NCI-H2196 treated with DMSO at 0.1 percent for 48 hours (cell line): Measurements from ENCODE around the gene MED20.

Experiments
- DNase-seq: peaks from one replicate; lab custom pipeline; 2025; ENCODE audit not compliant: unreplicated experiment; lab: John Stamatoyannopoulos, UW

MED20 gene

DNA sequence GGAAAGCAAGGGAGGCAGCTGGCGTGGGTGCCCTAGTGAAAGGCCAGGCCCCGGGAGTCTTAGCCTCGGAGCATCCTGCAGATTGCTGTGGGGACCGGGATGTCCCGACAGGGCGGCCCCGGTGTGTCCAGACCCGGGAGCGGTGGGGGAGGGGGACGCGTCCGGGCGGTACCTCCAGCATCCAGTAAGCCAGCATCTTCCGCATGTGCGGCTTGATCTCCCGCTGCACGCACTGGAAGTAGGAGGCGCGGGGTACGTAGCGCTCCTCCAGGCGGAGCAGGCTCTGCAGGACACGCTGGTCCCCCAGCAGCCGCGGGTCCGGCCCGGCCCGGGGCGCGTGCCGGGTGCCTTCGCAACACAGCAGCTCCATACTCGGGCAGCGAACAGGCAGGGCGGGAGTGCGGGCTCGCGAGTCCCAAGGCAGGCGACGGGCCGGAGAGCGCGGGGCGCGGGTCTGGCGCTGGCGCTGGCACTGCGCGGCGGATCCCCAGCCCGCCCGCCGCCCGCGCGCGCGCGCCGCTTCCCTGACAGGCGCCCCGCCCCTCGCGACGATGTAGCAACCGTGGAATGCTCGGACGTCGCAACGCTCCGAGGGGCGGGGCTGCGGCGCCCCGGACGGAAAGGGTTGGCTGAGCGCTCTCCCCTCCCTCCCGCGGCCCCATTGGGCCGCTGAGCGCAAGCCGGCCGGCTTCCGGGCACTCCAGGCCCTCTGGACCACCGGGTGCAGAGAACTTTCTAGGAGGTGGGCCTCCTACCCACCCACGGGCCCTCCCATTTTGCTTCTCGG, 20.5 kb upstream of the MED20 start, which contains the start of gene CCND3:
Gene CCND3 (minus strand): TSS at position 529 of the 787 bp plus-strand sequence. CDS start 159 bp downstream, at position 370.
- peak; percentile 89 for DNase-seq

DNA sequence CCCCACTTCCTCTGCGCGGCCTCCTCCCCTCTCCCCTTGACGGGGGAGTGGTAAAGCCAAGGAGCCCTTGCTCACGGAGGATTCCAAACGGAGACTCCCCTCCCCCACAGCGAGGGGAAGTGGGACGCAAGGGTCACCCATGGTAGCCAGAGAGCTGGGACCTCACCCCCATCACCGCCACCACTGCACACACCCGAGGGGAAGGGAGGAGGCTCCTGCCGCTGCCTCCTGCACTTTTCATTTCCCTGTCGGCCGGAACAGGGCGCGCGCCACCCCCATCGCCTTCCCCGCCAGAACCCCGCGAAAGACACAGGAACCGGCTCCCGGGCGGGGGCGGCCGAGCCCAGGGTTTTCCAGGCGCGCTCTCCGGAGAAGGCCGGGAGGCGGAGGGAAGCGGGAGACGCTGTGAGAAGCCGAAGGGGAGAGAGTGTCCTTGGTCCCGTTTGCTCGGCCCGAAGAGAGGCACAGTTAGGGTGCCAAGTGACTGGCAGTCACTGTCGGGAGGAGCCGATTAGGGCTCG, 19.9 kb upstream of the MED20 start:
- no peak for DNase-seq

DNA sequence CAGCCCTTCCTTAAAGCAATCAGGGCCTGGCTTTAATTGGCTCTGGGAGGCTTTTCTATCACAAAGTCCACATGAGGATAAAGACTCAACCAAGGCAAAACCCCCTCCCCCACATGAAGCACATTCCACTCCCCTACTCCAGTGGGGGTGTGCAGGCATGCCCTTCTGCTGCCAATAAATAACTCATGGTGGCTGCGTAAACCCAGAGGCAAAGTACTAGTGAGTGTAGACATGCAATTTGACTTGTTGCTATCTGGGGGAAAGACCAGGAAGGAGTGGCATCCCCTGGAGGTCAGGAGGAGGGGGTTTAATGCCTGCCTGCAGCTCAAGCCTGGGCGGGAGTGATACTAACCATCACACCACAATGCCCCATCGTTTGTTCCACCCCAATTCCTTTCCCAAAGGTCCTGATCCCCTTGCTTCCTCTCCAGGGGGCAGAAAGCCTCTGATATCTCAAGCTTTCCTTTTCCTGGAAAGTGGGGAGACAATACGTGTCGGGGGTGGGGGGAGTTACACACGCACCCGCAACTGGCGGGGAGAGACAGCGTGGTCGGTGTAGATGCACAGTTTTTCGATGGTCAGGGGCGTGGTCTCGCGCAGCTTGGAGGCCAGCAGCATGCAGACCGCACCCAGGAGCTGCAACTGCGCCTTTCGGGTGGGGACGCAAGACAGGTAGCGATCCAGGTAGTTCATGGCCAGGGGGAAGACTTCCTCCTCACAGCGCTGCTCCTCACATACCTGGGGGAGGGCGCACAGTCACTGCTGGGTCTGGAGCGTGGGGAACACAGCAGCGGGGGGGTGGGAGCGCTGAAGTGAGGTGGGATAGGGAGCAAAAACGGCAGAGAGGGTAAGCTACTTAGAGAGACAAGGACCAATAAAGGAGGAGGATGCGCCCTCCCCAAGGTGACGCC, 19.2 kb upstream of the MED20 start:
- DNase-seq, result no peak

DNA sequence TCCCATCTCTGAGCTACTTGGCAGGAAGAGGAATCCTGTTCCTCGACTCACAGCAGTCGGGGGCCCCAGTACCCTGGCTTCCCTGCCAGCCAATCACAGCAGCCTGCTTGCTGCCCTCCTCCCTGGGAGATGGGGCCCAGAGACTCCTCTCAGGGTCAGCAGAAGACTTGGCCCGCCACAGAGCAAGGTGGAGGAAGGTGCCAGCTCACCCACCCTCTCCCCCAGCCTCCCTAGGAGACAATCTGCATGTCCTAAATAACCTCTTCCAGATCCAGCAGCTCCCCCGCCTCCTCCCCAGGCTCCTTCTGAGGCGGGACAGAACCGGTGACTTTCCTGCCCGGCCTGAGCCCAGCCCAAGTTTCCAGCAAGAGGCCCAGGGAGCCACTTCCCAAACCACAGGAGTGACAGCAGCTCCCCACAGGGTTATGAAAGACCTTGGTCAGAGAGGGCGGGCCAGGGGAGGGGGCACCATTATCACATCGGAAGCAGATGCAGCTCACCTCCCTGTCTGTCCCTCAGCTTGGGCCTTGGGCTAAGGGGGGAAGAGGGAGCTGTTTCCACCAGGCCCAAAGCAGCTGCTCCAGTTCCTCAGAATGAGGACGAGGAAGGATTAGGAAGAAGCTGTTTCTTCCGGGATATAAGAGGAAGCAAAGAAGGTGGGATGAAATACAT, 18.4 kb upstream of the MED20 start:
- no peak for DNase-seq

DNA sequence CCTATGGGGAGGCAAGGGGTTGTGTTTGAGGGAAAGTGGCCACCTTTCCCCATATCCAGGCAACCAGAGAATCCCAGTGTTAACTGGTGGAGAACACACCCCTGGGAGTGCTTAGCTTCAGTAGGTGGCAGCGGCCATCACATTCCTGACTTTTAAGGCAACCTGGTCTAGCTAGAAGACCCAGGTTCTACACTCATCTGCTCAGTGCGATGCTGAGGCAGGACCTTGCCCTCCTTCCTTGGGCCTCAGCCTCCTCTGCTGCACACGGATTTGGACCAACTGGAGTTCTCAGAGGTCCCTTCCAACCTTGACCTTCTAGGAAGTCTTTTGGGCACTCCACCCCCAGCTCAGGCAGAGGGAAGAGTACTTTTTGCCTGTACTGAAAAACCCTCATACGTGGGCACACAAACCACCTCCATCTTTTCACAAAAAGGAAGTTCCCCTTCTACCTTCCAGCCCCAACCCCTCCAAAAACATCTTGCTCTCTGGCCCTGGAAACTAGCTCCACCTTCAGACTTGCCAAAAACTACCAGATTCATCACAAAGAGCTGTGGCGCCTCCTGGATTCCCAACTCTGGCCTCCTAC, 17.7 kb upstream of the MED20 start:
- DNase-seq, result no peak

DNA sequence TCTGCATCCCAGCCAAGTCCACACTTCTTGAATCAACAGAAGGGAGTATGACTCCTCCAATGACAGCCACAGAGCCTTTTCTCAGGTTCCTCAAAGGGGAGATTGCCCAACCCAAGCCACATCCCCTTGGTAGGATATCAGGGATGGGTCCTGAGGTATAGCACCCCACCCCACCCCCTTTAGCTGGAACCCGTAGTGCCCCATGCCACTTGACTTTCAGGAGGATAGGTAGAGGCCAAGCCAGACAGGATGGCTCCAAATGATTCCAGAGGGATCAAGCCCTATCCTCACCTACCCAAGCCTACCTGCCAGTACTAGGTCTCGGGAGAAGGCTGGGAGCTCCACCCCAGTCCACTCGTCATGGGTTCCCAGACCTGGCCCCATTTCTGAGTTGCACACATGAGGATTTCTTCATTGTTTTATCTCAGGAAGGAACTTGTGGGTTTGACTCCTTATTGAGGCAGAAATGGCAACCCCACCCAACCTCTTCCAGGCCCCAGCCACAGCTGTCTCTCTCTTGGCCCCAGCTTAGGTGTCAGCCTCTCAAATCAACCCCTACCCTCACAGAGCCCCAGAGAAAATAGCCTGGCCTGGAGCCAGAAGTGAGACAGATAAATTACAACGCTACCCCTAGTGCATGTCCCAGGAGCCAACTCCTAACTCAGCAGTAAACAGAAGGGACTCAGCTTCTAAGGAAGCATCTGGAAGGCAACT, 17.1 kb upstream of the MED20 start:
- DNase-seq, result no peak

DNA sequence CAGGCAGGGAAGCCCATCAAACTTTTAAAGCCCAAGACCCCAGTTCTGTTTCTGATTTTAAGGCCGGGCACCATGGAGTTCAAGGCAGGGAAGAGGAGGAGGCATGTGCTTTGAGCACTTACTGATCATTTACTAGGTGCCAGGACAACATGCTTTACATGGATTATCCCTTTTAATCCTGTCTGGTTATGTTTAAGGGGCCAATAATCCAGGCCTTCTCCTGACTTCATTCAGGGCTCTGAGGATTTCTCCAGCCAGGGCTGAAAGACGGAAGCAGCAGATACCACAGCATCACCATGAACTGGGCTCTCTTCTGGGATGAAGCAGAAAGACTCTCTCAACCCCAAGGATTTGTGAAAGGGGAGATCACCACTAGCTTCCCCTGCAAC, 16.5 kb upstream of the MED20 start:
- no peak for DNase-seq

DNA sequence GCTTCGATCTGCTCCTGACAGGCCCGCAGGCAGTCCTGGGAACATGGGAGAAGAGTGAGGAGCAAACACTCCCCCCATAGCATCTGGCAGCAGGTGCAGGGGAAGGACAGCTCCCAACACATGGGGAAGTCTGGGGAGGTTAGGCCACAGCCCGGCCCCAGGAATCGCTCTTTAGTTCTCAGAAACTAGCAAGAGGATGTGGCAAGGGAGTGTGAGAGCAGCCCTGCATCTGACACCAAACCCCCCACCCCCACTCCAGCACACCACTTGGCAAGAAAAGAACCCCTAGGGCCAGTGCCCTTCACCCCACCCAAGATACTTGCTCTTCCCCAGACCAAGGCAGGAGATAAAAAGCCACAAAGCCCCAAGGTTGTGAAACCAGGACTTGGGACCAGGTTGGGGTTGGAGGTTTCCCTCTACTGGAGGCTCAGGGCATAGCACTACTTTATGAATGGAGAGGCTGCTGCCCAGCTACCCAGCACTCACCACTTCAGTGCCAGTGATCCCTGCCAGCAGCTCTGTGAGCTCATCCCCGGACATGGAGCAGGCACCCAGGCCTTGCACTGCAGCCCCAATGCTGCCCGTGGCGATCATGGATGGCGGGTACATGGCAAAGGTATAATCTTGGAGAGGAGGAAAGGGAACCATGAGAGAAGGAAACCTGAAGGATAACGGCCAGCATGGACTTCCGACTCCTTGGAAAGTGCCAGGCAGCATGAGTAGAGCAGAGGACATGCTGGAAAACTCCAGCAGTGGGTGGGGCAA, 15.3 kb upstream of the MED20 start:
- DNase-seq, result peak; percentile 78

DNA sequence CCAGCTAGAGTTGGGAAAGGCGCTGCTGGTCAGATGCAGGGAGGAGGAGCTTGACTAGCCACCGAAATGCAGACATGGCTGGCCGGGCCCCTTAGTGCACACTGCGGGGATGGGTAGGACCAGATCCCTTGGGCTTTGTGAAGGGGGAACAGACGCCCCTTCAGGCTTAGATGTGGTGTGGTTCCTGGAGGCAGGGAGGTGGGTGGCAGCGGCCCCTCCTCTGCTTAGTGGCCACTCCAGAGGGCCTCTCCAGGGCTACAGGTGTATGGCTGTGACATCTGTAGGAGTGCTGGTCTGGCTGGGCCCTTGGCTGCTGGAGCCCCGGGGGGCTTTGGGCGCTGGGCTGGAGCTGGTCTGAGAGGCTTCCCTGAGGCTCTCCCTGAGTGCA, 14.7 kb upstream of the MED20 start:
- no peak for DNase-seq

DNA sequence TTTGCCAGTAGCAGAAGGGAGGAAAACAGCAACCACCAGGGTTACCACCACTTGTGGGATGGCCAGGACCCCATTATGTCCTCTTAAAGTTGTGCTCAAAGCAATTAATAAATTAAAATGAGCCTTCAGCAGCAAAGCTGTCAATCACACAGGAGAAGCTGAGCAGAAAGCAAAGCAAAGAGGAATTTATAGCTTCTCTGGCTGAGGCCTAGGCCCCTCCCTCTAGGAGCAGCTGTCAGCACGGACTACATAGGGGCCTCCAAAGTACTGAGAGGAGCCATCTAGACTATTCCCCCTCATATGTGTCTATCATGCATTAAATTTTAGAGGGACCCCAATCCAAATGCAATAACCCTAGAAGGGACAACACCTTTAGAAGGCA, 14.2 kb upstream of the MED20 start:
- no peak for DNase-seq

DNA sequence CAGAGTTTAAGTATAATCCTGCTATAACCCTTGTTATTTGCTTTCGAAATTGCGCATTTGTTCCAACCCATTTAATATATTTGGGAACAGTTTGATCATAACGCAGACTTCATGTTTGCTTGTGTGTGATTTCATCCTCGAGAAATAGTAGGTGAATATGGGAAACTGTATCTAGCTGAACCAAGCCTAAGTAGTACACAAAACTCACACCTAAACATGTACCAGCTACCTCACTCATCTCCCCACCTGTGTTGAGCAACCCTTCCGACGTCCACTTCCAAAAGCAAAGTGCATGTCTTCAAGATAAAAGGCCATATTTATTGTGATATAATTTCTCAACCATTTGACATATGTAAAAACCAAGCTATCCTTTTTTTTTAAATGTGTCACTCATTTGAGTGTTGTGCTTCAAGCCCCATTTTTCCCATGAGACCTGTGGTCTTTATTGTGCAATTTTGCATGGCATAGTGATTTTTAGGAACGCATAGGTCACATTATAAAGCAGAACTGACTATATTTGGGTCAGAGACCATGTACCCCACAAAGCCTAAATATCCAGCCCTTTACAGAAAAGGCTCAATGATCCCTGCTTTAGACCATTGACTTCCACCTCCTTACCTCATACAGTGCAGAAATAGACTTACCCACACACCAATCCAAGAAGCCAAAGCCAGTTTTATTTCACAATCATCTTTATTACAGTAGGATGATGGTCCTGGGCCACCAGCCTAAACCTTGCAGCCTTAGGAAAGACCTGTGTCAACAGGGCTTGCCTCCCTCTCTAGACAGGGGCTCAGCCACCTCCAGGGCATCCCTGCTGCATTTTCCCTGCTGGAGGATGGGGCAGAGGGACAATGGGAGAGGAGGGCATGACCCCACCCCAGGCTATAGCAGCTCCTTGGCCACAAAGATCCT, 13.6 kb upstream of the MED20 start:
- DNase-seq, result no peak

DNA sequence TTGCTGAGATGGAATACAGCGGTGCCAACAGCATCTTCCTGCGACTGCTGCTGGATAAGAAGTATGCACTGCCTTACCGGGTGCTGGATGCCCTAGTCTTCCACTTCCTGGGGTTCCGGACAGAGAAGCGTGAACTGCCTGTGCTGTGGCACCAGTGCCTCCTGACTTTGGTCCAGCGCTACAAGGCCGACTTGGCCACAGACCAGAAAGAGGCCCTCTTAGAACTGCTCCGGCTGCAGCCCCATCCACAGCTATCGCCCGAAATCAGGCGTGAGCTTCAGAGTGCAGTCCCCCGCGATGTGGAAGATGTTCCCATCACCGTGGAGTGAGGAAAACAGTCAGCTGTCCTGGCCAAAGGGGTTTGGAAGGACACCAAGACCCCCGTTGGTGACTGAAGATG, 11.4 kb upstream of the MED20 start:
- no peak for DNase-seq

DNA sequence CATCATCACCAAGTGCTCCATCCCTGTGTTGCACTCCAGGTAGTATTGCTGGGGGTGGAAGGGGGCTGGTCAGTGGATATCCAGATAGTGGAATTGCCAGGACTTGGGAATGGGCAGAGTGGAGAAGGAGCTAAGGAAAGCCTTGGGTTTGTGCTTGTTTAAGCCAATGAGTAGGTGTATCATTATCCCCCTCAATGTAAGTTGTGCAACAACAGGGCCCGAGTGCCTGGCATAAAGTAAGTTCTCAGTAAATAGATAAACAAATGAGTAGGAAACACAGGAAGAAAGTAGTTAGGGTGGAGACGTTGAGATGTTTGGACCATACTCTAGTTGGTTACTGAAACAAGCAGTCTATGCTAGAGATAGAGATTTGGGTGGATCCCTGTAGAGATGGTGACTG, 10.9 kb upstream of the MED20 start:
- no peak for DNase-seq

DNA sequence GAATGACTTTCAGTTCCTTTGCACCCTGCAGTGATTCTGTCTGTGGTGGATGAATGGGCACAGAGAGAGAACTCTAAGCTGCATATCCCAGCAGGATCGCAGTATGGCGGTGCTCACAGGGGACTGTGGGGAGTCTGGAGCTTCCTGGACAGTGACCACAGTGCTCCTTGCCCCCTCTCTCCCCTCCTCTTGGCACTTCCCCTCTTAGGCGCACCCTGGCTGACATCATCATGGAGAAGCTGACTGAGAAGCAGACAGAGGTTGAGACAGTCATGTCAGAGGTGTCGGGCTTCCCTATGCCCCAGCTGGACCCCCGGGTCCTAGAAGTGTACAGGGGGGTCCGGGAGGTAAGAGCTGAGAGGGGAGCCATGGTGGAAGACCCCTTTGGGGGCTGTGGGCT, 9.0 kb upstream of the MED20 start:
- no peak for DNase-seq

DNA sequence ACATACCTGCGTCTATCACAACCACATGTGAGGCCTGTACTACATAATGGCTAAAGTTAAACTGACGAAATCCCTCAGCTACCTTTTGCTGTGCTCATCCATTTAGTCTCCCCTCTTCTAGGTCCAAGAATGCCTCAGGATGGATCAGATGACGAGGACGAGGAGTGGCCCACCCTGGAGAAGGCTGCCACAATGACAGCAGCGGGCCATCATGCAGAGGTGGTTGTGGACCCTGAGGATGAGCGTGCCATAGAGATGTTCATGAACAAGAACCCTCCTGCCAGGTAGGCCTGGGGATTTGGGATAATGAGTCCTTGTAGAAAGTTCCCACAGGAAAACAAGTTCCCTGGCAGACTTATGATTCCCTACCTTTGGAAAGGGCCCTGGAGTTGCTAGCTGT, 6.3 kb upstream of the MED20 start:
- no peak for DNase-seq

DNA sequence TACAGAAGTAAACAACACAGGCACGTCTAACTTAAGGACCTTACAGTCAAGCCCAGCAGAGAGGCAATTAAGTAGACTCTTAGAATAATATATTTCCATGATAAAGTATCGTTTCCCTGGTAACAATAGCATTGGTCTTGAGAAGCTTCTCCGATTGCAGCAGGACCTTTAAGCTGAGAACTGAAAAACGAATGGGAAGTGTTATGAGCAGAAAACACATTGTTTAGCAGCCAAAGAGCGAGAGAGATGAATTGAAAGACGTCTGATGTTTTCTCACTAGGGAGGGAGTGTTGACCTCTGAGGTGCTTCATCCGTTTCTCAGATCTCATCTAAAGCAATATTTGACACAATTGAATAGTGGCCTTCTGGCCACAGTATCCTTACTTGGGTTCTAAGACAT, 1.2 kb upstream of the MED20 start:
- no peak for DNase-seq

DNA sequence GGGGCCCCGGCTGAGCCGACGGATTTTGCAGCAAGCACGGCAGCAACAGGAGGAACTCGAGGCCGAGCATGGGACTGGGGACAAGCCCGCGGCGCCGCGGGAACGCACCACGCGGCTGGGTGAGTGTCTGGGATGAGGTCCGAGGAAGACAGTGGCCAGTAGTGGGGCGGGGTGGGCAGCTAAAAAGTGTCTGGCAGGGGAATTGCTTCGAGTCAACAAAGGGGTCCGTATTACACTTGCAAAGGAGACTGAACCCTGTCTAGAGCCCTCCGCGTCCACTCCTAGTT, 716 bp upstream of the MED20 start:
- DNase-seq, result no peak

DNA sequence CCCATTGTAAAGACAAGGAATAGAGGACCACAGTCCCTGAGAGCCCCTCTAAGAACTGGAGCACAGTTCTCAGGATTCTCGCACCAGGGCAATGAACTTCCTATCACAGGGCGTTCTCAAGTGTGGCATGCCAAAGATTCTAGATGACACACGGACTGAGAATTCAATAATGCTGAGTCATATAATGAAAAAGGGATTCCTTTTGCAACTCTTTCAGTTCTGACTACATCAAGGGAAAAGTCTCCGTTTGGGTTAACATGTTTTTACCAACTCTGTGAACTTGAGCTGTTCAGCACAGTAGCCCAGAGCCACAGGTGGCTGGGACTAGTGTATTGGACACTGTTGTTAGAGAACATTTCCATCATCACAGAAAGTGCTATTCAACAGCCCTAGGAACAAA, 3.4 kb downstream of the MED20 start:
- no peak for DNase-seq
